ENCODE results near the gene FSTL5.

Gene FSTL5

DNA sequence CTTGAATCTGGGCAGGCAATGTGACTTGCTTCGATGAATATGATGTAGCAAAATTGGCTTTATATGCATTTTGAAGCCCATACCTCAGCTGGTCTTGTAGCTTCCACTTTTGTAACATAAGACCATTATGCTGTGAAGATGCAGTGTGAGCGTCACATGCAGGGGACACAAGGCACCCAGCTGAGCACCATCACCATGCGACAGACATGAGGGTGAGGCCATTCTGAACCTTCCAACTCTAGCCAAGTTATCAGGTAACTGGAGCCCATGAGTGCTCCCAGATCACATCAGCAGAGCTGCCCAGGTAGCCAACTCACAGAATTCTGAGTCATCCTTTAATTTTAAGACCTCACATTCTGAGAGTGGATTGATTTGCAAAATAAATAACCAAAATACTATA, 705.9 kb downstream of the FSTL5 start:
- no peaks in the 10 kb centered on the region for H3K27me3 ChIP-seq
- no peaks in the 10 kb centered on the region for H3K4me1 ChIP-seq
- no peaks in the 10 kb centered on the region for H3K9me3 ChIP-seq
- H3K36me3 ChIP-seq: no peaks in the 10 kb centered on the region
- TF ChIP-seq, protein P1, sequence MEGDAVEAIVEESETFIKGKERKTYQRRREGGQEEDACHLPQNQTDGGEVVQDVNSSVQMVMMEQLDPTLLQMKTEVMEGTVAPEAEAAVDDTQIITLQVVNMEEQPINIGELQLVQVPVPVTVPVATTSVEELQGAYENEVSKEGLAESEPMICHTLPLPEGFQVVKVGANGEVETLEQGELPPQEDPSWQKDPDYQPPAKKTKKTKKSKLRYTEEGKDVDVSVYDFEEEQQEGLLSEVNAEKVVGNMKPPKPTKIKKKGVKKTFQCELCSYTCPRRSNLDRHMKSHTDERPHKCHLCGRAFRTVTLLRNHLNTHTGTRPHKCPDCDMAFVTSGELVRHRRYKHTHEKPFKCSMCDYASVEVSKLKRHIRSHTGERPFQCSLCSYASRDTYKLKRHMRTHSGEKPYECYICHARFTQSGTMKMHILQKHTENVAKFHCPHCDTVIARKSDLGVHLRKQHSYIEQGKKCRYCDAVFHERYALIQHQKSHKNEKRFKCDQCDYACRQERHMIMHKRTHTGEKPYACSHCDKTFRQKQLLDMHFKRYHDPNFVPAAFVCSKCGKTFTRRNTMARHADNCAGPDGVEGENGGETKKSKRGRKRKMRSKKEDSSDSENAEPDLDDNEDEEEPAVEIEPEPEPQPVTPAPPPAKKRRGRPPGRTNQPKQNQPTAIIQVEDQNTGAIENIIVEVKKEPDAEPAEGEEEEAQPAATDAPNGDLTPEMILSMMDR (IDR thresholded peaks at IDR 0.05; ENCODE audit: low read depth, low read length): no peak
- no peak overlapping the region for H3K4me3 ChIP-seq (ENCODE audit: low read depth, low read length)
- DNase-seq: no peak

DNA sequence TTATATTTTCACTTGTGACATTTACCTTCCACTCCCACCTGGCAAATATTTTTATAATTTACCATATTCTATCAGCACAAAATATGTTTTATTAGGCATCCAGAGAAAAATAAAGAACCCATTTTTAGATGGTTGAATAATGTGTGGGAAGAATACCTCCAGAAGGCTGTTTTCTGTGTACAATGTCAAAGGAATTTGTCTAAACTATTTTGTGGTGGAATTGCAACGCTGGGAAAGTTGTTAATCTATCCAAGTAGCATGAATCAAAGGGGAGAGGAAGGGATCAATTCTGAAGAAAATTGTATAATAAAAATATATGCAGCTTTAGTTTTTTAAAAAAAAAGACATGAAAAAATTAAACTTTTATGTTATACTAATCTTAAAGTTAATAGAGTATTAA, 706.5 kb downstream of the FSTL5 start:
- no peaks in the 10 kb centered on the region for H3K9me3 ChIP-seq
- H3K4me3 ChIP-seq (ENCODE audit: low read depth, low read length): no peak overlapping the region
- H3K4me1 ChIP-seq: no peaks in the 10 kb centered on the region
- no peak for DNase-seq
- no peaks in the 10 kb centered on the region for H3K36me3 ChIP-seq
- H3K27me3 ChIP-seq: no peaks in the 10 kb centered on the region
- TF ChIP-seq, protein P1 (IDR thresholded peaks at IDR 0.05; ENCODE audit: low read depth, low read length): no peak

DNA sequence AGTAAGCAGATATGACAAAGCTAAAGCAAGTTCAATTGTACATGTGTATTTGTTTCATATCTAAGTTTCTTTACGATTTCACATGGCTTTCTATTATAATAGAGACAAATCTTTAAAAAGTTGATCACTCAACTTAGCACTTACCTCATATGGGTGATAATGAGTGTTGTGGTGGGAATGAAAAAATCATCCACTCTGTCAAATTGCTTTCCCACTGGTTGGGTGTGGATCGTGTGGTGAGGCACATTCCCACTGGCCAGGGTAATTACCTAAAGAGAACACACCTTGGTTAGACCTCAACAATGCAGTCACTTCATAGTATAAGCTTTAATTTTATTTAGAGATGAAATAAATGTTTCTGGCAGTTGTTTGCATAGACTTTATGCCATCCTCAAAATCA, 708.9 kb downstream of the FSTL5 start:
- no peak overlapping the region for H3K4me3 ChIP-seq (ENCODE audit: low read depth, low read length)
- DNase-seq: no peak
- H3K4me1 ChIP-seq: no peaks in the 10 kb centered on the region
- H3K36me3 ChIP-seq: no peaks in the 10 kb centered on the region
- no peaks in the 10 kb centered on the region for H3K9me3 ChIP-seq
- H3K27me3 ChIP-seq: no peaks in the 10 kb centered on the region
- TF ChIP-seq, protein P1 (IDR thresholded peaks at IDR 0.05; ENCODE audit: low read depth, low read length): no peak

DNA sequence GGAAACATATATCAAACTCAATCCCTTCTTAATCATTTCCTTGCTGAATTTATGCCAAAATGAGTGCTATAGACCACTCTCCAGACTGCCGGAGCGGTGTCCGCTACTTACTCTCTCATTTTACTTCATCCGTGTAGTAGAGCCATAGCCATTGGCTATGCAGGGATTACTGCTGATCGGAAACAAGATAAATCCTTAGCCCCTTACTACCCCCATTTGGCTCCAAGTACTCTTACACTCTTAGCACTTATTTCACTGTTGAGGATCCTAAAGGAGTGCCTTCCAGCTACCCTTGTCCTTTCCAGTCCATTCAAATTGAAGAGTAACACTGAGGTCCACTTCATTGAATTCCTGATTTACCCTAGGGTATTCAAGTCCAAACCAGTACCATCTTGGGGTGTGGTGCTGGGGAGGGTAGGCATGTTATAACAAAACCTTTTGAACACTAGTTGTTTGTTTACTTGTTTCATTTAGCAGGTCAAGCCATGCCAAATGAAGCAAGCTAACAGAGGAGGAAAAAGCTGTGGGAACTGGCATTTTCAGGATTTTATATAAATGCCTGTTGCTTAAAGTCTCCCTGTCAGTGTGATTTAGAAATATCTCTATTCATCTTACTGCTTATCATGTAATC, 715.1 kb downstream of the FSTL5 start:
- no peaks in the 10 kb centered on the region for H3K36me3 ChIP-seq
- H3K9me3 ChIP-seq: no peaks in the 10 kb centered on the region
- H3K4me1 ChIP-seq: no peaks in the 10 kb centered on the region
- TF ChIP-seq, protein P1 (IDR thresholded peaks at IDR 0.05; ENCODE audit: low read depth, low read length): no peak
- DNase-seq: no peak
- no peaks in the 10 kb centered on the region for H3K27me3 ChIP-seq
- H3K4me3 ChIP-seq (ENCODE audit: low read depth, low read length): no peak overlapping the region

DNA sequence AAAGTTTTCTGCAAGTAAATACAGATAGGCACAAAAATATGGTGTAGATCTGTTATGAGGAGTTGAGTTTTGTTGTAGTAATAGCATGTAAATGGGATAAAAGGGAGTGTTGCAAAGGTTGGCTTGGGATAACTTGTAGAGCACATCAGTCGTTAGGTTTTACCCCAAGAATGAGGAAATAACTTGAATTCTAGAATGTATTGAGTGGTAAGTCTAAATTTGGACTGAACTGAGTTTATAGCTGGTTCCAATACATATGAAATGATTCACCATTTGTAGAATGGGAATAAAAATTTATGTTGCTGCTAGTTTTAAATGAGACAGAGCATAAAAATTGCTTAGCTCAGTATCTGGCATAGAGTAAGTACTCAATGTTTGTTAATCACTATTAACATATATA, 719.2 kb downstream of the FSTL5 start:
- H3K4me1 ChIP-seq: no peaks in the 10 kb centered on the region
- H3K27me3 ChIP-seq: no peaks in the 10 kb centered on the region
- H3K36me3 ChIP-seq: no peaks in the 10 kb centered on the region
- TF ChIP-seq, protein P1 (IDR thresholded peaks at IDR 0.05; ENCODE audit: low read depth, low read length): no peak
- H3K4me3 ChIP-seq (ENCODE audit: low read depth, low read length): no peak overlapping the region
- H3K9me3 ChIP-seq: no peaks in the 10 kb centered on the region
- DNase-seq: no peak

DNA sequence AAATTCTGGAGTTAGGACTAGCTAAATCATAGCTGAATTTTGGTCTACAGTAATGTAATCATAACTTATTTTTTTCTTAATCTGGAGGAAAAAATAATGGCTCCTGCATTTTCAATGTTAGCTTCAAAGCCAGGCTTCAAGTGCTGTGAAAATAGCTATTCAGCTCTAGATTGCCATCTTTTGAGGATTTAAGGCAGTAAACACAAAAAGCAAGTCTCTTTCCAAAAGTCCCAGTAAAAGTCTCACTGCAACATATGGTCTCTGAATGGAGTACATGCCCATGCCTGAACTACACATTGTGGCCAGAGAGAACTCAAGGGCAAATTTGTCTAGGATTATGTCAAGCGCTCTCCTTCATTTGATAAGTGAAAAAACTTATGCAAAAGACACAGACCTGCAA, 720.9 kb downstream of the FSTL5 start:
- Histone ChIP-seq H3K27me3 (no peaks in the 10 kb centered on the region), H3K4me1 (no peaks in the 10 kb centered on the region)
- TF ChIP-seq, protein P1 (IDR thresholded peaks at IDR 0.05; ENCODE audit: low read depth, low read length): no peak

More for the DNA sequence above, 720.9 kb downstream of the FSTL5 start:
- no peaks in the 10 kb centered on the region for H3K9me3 ChIP-seq
- no peak for DNase-seq
- no peaks in the 10 kb centered on the region for H3K36me3 ChIP-seq
- no peak overlapping the region for H3K4me3 ChIP-seq (ENCODE audit: low read depth, low read length)

Measured in BE2C (cell line).